Kidney (tissue), 14 donors: Measurements from ENCODE around the gene ERGIC1. TPM values are rescaled to one million over a fixed set of nuclear protein-coding genes. Genes with fewer than 3 reads are reported as not detected.

ENCODE experiments used
- DNase-seq, 5 donors: peaks; one replicate each; pipeline ENCODE4 v3.0.0-alpha.2; 2013 to 2020
- FAIRE-seq: peaks from 2 replicates; lab custom pipeline; 2012; peaks lifted over from hg19 to GRCh38; lab: Jason Lieb, UNC
- H3K27ac ChIP-seq, 2 donors: one replicate each; pipeline ENCODE4 v1.7.0; 2013; ENCODE audit warnings: low read depth in 2 of 2, low read length in 2 of 2, inconsistent platforms in 1 of 2
- H3K27me3 ChIP-seq: one replicate; pipeline ENCODE4 v1.7.1; 2013; ENCODE audit warnings: low read length, inconsistent platforms; ENCODE audit not compliant: control insufficient read depth, insufficient read depth
- H3K36me3 ChIP-seq, 3 donors: one replicate each; pipeline versions ENCODE4 v1.7.0 to v1.7.1; 2013; ENCODE audit warnings: low read length in 3 of 3, control low read depth in 1 of 3, inconsistent platforms in 1 of 3; ENCODE audit not compliant: insufficient read depth in 3 of 3, control insufficient read depth in 2 of 3
- H3K4me1 ChIP-seq, 3 donors: one replicate each; pipeline versions ENCODE4 v1.7.0 to v1.7.1; 2013; ENCODE audit warnings: low read length in 3 of 3, inconsistent platforms in 1 of 3, low read depth in 1 of 3; ENCODE audit not compliant: control insufficient read depth in 2 of 3, insufficient read depth in 2 of 3
- H3K4me3 ChIP-seq, 3 donors: one replicate each; pipeline versions ENCODE4 v1.7.0 to v1.8.1; 2013; ENCODE audit warnings: low read length in 3 of 3, control low read depth in 1 of 3, inconsistent platforms in 1 of 3
- H3K9ac ChIP-seq, 3 donors: one replicate each; pipeline versions ENCODE4 v1.7.0 to v1.7.1; 2013; ENCODE audit warnings: low read length in 3 of 3, control low read depth in 1 of 3, inconsistent platforms in 1 of 3
- H3K9me3 ChIP-seq, 3 donors: one replicate each; pipeline versions ENCODE4 v1.7.0 to v1.7.1; 2013; ENCODE audit warnings: low read length in 3 of 3, control low read depth in 1 of 3, inconsistent platforms in 1 of 3; ENCODE audit not compliant: control insufficient read depth in 2 of 3, insufficient read depth in 1 of 3
- CTCF ChIP-seq: IDR thresholded peaks from 3 replicates; pipeline ENCODE4 v1.5.1; 2012; ENCODE audit warnings: mild to moderate bottlenecking, moderate library complexity, borderline replicate concordance; ENCODE audit not compliant: insufficient read depth; ENCODE audit errors: extremely low read depth
- intact Hi-C: fragments of 100-400 bp; cut with DNase I; formaldehyde crosslinking; loops from one replicate; pipeline ENCODE4 v1.11.1; 2022
- polyA plus RNA-seq: library from polyadenylated mRNA; stranded (reverse); fragments of 350-450 nt; fragmentation: Illumina TruSeq; extraction: RNeasy Lipid Tissue Mini Kit (QIAGEN cat#74804); gene quantifications from one replicate; pipeline ENCODE4 v1.2.3, GENCODE V29; 2014; ENCODE audit warnings: low read depth, low replicate concordance; ENCODE audit not compliant: insufficient read depth
- total RNA-seq: library from RNA; stranded (reverse); fragmentation: NEBNext Ultra II Directional; extraction: Animal tissue kit (Norgen Biotek cat#: 25700); gene quantifications from one replicate; pipeline ENCODE4 v1.2.1, GENCODE V29; 2021
- donor health status: control.
- donor health status: control.
- donor health status: control.
- donor health status: control.
- donor health status: control.
- donor health status: DM: yes; HTN: yes; CAD: no.
- donor health status: Normal renal cell carcinoma (clear cell type).

The ERGIC1 gene
- total and polyA plus RNA-seq, 2 donors from 2014 or later: 88.0 to 183 TPM

DNA sequence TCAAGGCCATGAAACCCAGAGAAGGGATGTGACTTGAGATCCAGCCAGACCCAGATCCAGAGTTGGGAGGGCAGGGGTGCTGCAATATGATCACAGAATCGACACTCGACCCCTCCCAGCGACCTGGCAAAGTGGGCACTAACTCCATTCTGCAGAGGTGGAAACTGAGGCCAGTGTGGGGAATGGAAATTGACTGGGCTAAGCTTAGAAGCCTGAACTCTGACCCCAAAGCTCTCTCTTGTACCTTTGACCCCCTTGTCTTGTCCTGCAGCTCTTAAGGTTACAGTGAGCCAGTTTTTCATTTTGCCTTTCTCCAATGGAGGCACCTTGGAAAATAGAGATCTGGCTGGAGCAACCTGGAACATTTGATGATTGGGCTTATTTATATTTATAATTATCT is 14.5 kb upstream of the ERGIC1 start:
- H3K4me1 ChIP-seq: peaks cover 0 to 5% (median 5%) of the 10 kb centered on the region in 3 donors
- no peak overlapping the region for H3K9ac ChIP-seq
- FAIRE-seq (no peak), DNase-seq (no peak)
- no peaks in the 10 kb centered on the region for H3K27me3 ChIP-seq
- no peak overlapping the region for H3K4me3 ChIP-seq
- intact Hi-C loops: no loop called here
- no peaks in the 10 kb centered on the region for H3K9me3 ChIP-seq
- TF ChIP-seq CTCF: no peak
- H3K36me3 ChIP-seq: no peaks in the 10 kb centered on the region
- no peak overlapping the region for H3K27ac ChIP-seq

- H3K9me3 ChIP-seq: peaks cover 0 to under 1% (median 0%) of the 10 kb centered on the region in 3 donors
- no peaks in the 10 kb centered on the region for H3K27me3 ChIP-seq
- TF ChIP-seq CTCF: no peak
- peaks cover 0 to 5% (median 5%) of the 10 kb centered on the region in 3 donors for H3K4me1 ChIP-seq
- no peak overlapping the region for H3K9ac ChIP-seq
- H3K36me3 ChIP-seq: no peaks in the 10 kb centered on the region
- intact Hi-C loops: no loop called here
- H3K4me3 ChIP-seq: no peak overlapping the region
- DNase-seq (peak in 2 of 5 donors; percentile 27 to 90), FAIRE-seq (no peak)
- peak overlapping the region in 1 of 2 donors; percentile 7 for H3K27ac ChIP-seq
Observed at GRCh38 chr5:172820046-172820767, 13.8 kb upstream of the ERGIC1 start.

DNA sequence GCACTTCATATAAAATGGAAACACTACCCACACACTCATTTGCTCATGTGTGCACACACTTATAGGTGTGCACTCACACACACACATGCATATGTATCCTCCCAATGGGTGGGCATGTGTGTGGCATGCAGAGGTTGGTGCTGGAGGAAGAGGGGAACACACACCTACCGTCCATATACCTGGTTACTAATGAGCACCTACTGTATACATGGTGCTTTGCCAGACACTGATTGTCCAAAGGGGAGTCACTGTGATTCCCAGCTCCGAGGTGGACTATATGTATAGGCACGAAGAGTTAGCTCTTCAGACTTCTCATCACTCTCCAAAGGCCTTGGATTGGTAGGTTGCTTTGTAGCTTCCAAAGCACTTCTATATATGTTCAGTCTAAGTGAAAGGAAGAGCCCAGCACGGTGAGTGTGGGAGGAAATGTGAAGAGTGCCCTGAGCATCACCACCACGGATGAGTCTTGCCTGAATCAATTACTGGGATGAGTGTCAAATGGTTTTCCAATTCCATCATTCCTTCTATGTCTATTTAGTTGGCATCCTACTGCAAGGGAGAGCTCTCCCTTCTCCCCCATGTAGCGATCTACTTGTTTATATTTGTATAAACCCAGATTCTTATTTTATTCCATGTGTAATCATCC is 12.6 kb upstream of the ERGIC1 start:
- Histone ChIP-seq H3K4me3 (no peak overlapping the region), H3K27me3 (no peaks in the 10 kb centered on the region), H3K4me1 (peaks cover 0 to 5% (median 5%) of the 10 kb centered on the region in 3 donors), H3K27ac (no peak overlapping the region), H3K36me3 (no peaks in the 10 kb centered on the region), H3K9ac (no peak overlapping the region), H3K9me3 (peaks cover 0 to 12% (median 2%) of the 10 kb centered on the region in 3 donors)
- FAIRE-seq (no peak), DNase-seq (no peak)
- intact Hi-C loops: no loop called here
- no peak for TF ChIP-seq CTCF
